HFFc6 (cell line): ENCODE results near the gene LKAAEAR1. TPM values are rescaled to one million over a fixed set of nuclear protein-coding genes. Genes with fewer than 3 reads are reported as not detected.
"Not testable (repeated sequence)": the region's sequence is repeated elsewhere in the genome, so short reads cannot be mapped to it uniquely, and the experiment has no call there.

Source experiments
- DNase-seq: peaks from one replicate; pipeline ENCODE4 v3.0.0-alpha.2; 2018
- H3K27ac Mint-ChIP-seq: 2 replicates; pipeline ENCODE4 v1.8.0; 2020; ENCODE audit warnings: mild to moderate bottlenecking, mixed read lengths
- H3K27me3 Mint-ChIP-seq: 2 replicates; pipeline ENCODE4 v1.8.0; 2021; ENCODE audit warnings: mild to moderate bottlenecking, moderate library complexity, mixed read lengths; ENCODE audit not compliant: insufficient read depth
- H3K36me3 Mint-ChIP-seq: 2 replicates; pipeline ENCODE4 v1.8.0; 2021; ENCODE audit warnings: low read depth, mixed read lengths
- H3K4me1 Mint-ChIP-seq: 2 replicates; pipeline ENCODE4 v1.8.0; 2020; ENCODE audit warnings: low read depth, mixed read lengths
- H3K4me3 Mint-ChIP-seq: 2 replicates; pipeline ENCODE4 v1.8.0; 2020; ENCODE audit warnings: mild to moderate bottlenecking, moderate library complexity, mixed read lengths
- H3K9me3 Mint-ChIP-seq: 2 replicates; pipeline ENCODE4 v1.8.0; 2020; ENCODE audit warnings: mild to moderate bottlenecking, mixed read lengths
- long read RNA-seq: library from polyadenylated mRNA; unstranded; transcript quantifications from one replicate; pipeline ENCODE4 v2.0.0, GENCODE V29; 2019
- total RNA-seq, 6 experiments: library from RNA; stranded (reverse); fragmentation: NEBNext Ultra II Directional; extraction: Animal tissue kit (Norgen Biotek cat#: 25700); gene quantifications; 2 replicates in 1 of 6; 3 replicates in 5 of 6; pipeline ENCODE4 v1.2.3, GENCODE V29; 2021
- TF ChIP-seq, protein P1 (sequence below): fragments of 200-600 bp; sonication (generic); IDR thresholded peaks from 2 replicates; pipeline ENCODE4 v1.5.0; 2021; ENCODE audit warnings: antibody characterized with exemption, mild to moderate bottlenecking

The LKAAEAR1 gene
- total RNA-seq: not detected
- long read RNA-seq: 0 reads

- no peaks in the 10 kb centered on the region for H3K9me3 Mint-ChIP-seq
- peak within 1 kb of the TSS; percentile 73 for H3K4me3 Mint-ChIP-seq
- no peak within 1 kb of the TSS for H3K27ac Mint-ChIP-seq
- DNase-seq: no peak
- peaks cover 2% of the 10 kb centered on the region; the same call in 1 of the 2 replicates for H3K4me1 Mint-ChIP-seq
- H3K36me3 Mint-ChIP-seq: no peaks in the 10 kb centered on the region
- TF ChIP-seq, protein P1, sequence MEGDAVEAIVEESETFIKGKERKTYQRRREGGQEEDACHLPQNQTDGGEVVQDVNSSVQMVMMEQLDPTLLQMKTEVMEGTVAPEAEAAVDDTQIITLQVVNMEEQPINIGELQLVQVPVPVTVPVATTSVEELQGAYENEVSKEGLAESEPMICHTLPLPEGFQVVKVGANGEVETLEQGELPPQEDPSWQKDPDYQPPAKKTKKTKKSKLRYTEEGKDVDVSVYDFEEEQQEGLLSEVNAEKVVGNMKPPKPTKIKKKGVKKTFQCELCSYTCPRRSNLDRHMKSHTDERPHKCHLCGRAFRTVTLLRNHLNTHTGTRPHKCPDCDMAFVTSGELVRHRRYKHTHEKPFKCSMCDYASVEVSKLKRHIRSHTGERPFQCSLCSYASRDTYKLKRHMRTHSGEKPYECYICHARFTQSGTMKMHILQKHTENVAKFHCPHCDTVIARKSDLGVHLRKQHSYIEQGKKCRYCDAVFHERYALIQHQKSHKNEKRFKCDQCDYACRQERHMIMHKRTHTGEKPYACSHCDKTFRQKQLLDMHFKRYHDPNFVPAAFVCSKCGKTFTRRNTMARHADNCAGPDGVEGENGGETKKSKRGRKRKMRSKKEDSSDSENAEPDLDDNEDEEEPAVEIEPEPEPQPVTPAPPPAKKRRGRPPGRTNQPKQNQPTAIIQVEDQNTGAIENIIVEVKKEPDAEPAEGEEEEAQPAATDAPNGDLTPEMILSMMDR: no peak; the same call in 1 of the 2 replicates
- H3K27me3 Mint-ChIP-seq: peaks cover 34% of the 10 kb centered on the region
Observed at GRCh38 chr20:64083804-64084684, at the start of gene LKAAEAR1. Gene LKAAEAR1 (minus strand): TSS chr20:64084398. CDS start chr20:64084219, 179 bp downstream.

DNA sequence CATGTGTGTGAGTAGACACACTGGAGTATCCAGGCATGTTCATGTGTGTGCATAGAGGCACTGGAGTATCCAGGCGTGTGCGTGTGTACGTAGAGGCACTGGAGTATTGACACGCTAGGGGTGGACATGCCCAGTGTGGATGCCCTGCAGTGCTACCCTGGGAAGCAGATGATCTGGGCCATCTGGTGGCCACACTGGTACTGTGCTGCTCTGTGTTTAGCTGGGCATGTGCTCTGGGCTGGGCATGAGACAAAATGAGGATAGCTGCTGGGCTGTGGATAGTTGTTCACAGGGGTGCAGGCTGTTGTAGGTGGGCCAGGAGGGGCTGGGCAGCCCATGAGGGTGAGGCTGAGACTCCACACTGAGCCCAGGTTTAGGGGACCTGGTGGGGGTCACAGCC is 47.2 kb upstream of the LKAAEAR1 start:
- Mint-ChIP-seq H3K4me1 (no peaks in the 10 kb centered on the region), H3K27ac (no peak overlapping the region), H3K4me3 (no peak overlapping the region), H3K36me3 (no peaks in the 10 kb centered on the region), H3K27me3 (peaks cover 16% of the 10 kb centered on the region), H3K9me3 (no peaks in the 10 kb centered on the region)
- DNase-seq: peak; percentile 11
- TF ChIP-seq, protein P1: peak; percentile 60

- H3K36me3 Mint-ChIP-seq: no peaks in the 10 kb centered on the region
- DNase-seq: no peak
- TF ChIP-seq, protein P1: no peak
- H3K27me3 Mint-ChIP-seq: peaks cover 15% of the 10 kb centered on the region
- no peak overlapping the region for H3K4me3 Mint-ChIP-seq
- no peaks in the 10 kb centered on the region for H3K9me3 Mint-ChIP-seq
- no peaks in the 10 kb centered on the region for H3K4me1 Mint-ChIP-seq
- no peak overlapping the region for H3K27ac Mint-ChIP-seq
Observed at GRCh38 chr20:64130876-64131275, 46.7 kb upstream of the LKAAEAR1 start.

- no peaks in the 10 kb centered on the region for H3K36me3 Mint-ChIP-seq
- TF ChIP-seq, protein P1: no peak
- peaks cover 13% of the 10 kb centered on the region for H3K27me3 Mint-ChIP-seq
- no peaks in the 10 kb centered on the region for H3K4me1 Mint-ChIP-seq
- no peaks in the 10 kb centered on the region for H3K9me3 Mint-ChIP-seq
- H3K27ac Mint-ChIP-seq: no peak overlapping the region
- no peak overlapping the region for H3K4me3 Mint-ChIP-seq
- DNase-seq: no peak
Observed at GRCh38 chr20:64130271-64130670, 46.1 kb upstream of the LKAAEAR1 start.

GRCh38 chr20:64129146-64129782 is 45.1 kb upstream of the LKAAEAR1 start:
- Mint-ChIP-seq H3K27me3 (peaks cover 20% of the 10 kb centered on the region), H3K9me3 (no peaks in the 10 kb centered on the region), H3K36me3 (no peaks in the 10 kb centered on the region), H3K27ac (no peak overlapping the region), H3K4me3 (no peak overlapping the region), H3K4me1 (no peaks in the 10 kb centered on the region)
- TF ChIP-seq, protein P1: no peak
- no peak for DNase-seq

- not testable (repeated sequence) for DNase-seq, H3K4me3 Mint-ChIP-seq, H3K27ac Mint-ChIP-seq, H3K36me3 Mint-ChIP-seq, H3K9me3 Mint-ChIP-seq, H3K4me1 Mint-ChIP-seq
- H3K27me3 Mint-ChIP-seq: peaks cover 35% of the 10 kb centered on the region
Observed at GRCh38 chr20:64123517-64123916, 39.3 kb upstream of the LKAAEAR1 start.

DNA sequence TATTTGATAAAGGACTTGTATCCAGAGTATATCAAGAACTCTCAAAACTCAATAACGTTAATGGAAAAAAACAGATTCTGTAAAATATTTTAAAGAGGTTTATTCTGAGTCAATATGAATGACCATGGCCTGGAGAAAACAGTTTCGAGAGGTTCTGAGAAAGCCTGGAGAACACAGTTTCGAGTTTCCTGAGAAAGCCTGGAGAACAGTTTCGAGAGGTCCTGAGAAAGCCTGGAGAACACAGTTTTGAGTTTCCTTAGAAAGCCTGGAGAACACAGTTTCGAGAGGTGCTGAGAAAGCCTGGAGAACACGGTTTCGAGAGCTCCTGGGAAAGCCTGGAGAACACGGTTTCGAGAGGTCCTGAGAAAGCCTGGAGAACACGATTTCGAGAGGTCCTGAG is 38.7 kb upstream of the LKAAEAR1 start:
- H3K9me3 Mint-ChIP-seq, DNase-seq: not testable (repeated sequence)

More for the DNA sequence above, 38.7 kb upstream of the LKAAEAR1 start:
- peaks cover 34% of the 10 kb centered on the region for H3K27me3 Mint-ChIP-seq
- not testable (repeated sequence) for H3K4me1 Mint-ChIP-seq, H3K4me3 Mint-ChIP-seq, H3K36me3 Mint-ChIP-seq, H3K27ac Mint-ChIP-seq
